Stimulated activated CD4-positive, alpha-beta T cell treated with anti-CD3 and anti-CD28 coated beads, TNF-alpha, amount 100 ng/mL, for 24 hours (primary cell): ENCODE results near the gene TBC1D26.
A peak's percentile ranks its signal among the peaks of the same experiment; 100 is the strongest.
"Not testable (repeated sequence)": the region's sequence is repeated elsewhere in the genome, so short reads cannot be mapped to it uniquely, and the experiment has no call there.

Source experiments
- DNase-seq, 3 experiments: peaks; one replicate each; pipeline ENCODE4 v3.0.0-alpha.2; 2020; ENCODE audit warnings: low read depth in 3 of 3

The TBC1D26 gene

GRCh38 chr17:15731900-15732299, at the start of gene TBC1D26:
Gene TBC1D26, plus strand, starts transcription at chr17:15732283. Its CDS starts 3,066 bp downstream, at chr17:15735349.
- not testable (repeated sequence) for DNase-seq

GRCh38 chr17:15683135-15683534, 48.9 kb upstream of the TBC1D26 start:
- DNase-seq, result not testable (repeated sequence)

- peak; percentile 65 to 75 (median 67) for DNase-seq
Observed at GRCh38 chr17:15683824-15684478, 48.1 kb upstream of the TBC1D26 start, which contains the start of gene TRIM16. Gene TRIM16, minus strand, starts transcription at chr17:15684311. Its CDS starts 32,702 bp downstream, at chr17:15651609.

- DNase-seq, result not testable (repeated sequence)
Observed at GRCh38 chr17:15687494-15687893, 44.6 kb upstream of the TBC1D26 start.

GRCh38 chr17:15698967-15699366, 33.1 kb upstream of the TBC1D26 start:
- not testable (repeated sequence) for DNase-seq

- peak; percentile 92 to 99 (median 98) for DNase-seq
Observed at GRCh38 chr17:15699413-15699924, 32.6 kb upstream of the TBC1D26 start, which contains the start of gene ZNF286A. Gene ZNF286A, plus strand, starts transcription at chr17:15699752. Its CDS starts 578 bp downstream, at chr17:15700330.

GRCh38 chr17:15699937-15700336, 32.1 kb upstream of the TBC1D26 start:
- not testable (repeated sequence) for DNase-seq

GRCh38 chr17:15704239-15704638, 27.8 kb upstream of the TBC1D26 start:
- DNase-seq, result not testable (repeated sequence)

GRCh38 chr17:15704813-15705212, 27.3 kb upstream of the TBC1D26 start:
- DNase-seq, result not testable (repeated sequence)

GRCh38 chr17:15708879-15709278, 23.2 kb upstream of the TBC1D26 start:
- not testable (repeated sequence) for DNase-seq

- not testable (repeated sequence) for DNase-seq
Observed at GRCh38 chr17:15716601-15717563, 15.2 kb upstream of the TBC1D26 start.

GRCh38 chr17:15730535-15730934, 1.5 kb upstream of the TBC1D26 start:
- not testable (repeated sequence) for DNase-seq

- not testable (repeated sequence) for DNase-seq
Observed at GRCh38 chr17:15733174-15733789, 1.2 kb downstream of the TBC1D26 start.

- not testable (repeated sequence) for DNase-seq
Observed at GRCh38 chr17:15736578-15736977, 4.5 kb downstream of the TBC1D26 start.

GRCh38 chr17:15738066-15738465, 6.0 kb downstream of the TBC1D26 start:
- no peak for DNase-seq

- DNase-seq, result not testable (repeated sequence)
Observed at GRCh38 chr17:15739259-15739658, 7.2 kb downstream of the TBC1D26 start.

- DNase-seq, result not testable (repeated sequence)
Observed at GRCh38 chr17:15740041-15740440, 8.0 kb downstream of the TBC1D26 start.

- no peak for DNase-seq
Observed at GRCh38 chr17:15740570-15741120, 8.6 kb downstream of the TBC1D26 start.

GRCh38 chr17:15741624-15742023, 9.5 kb downstream of the TBC1D26 start:
- DNase-seq, result no peak

GRCh38 chr17:15742051-15742795, 10.1 kb downstream of the TBC1D26 start:
- no peak for DNase-seq
